AG04449 (cell line): ENCODE data around the gene FAM167B.

Experiments used
- CTCF ChIA-PET: fragments of 350-600 bp; formaldehyde crosslinking; extraction: SDS; loops from one replicate; lab custom pipeline; 2021; ENCODE audit warnings: antibody characterized with exemption; lab: Yijun Ruan, JAX
- POLR2A ChIA-PET: fragments of 400-600, 350-600 bp; formaldehyde crosslinking; extraction: SDS; loops from one replicate; lab custom pipeline; 2020; ENCODE audit warnings: antibody characterized with exemption, inconsistent platforms; lab: Yijun Ruan, JAX
- DNase-seq: peaks from one replicate; pipeline ENCODE4 v3.0.0-alpha.2; 2010; ENCODE audit warnings: low read depth, low spot score
- H3K4me3 ChIP-seq: 2 replicates; pipeline ENCODE4 v1.5.1; 2011; ENCODE audit warnings: low read depth, mild to moderate bottlenecking, control low read depth, low read length
- TF ChIP-seq, protein P1 (sequence below): IDR thresholded peaks from one replicate; pipeline ENCODE4 v1.5.1; 2011; ENCODE audit warnings: mild to moderate bottlenecking, moderate library complexity, low read length, control low read depth, inconsistent platforms; ENCODE audit not compliant: insufficient read depth; ENCODE audit errors: missing control alignments

FAM167B gene

GRCh38 chr1:32200226-32201010 lies 46.6 kb upstream of the FAM167B start, which contains the start of gene CCDC28B:
CCDC28B (plus strand) TSS chr1:32200595; CDS start chr1:32201936, 1,341 bp downstream.
- TF ChIP-seq, protein P1, sequence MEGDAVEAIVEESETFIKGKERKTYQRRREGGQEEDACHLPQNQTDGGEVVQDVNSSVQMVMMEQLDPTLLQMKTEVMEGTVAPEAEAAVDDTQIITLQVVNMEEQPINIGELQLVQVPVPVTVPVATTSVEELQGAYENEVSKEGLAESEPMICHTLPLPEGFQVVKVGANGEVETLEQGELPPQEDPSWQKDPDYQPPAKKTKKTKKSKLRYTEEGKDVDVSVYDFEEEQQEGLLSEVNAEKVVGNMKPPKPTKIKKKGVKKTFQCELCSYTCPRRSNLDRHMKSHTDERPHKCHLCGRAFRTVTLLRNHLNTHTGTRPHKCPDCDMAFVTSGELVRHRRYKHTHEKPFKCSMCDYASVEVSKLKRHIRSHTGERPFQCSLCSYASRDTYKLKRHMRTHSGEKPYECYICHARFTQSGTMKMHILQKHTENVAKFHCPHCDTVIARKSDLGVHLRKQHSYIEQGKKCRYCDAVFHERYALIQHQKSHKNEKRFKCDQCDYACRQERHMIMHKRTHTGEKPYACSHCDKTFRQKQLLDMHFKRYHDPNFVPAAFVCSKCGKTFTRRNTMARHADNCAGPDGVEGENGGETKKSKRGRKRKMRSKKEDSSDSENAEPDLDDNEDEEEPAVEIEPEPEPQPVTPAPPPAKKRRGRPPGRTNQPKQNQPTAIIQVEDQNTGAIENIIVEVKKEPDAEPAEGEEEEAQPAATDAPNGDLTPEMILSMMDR: no peak
- CTCF ChIA-PET: interaction anchor here (0.6 to 3.2 kb wide), 7 partner anchors 8 to 152 kb away, joined by 3 to 26 read pairs (median 3); no protein-coding TSS in a partner anchor
- peak within 1 kb of the TSS; percentile 78 for H3K4me3 ChIP-seq
- no peak for DNase-seq
- POLR2A ChIA-PET: interaction anchor here (0.6 to 2.7 kb wide), 13 partner anchors 11 to 194 kb away, joined by 3 to 18 read pairs (median 4); partner anchors contain the start of genes BSDC1, KPNA6, MARCKSL1 and TMEM39B

DNA sequence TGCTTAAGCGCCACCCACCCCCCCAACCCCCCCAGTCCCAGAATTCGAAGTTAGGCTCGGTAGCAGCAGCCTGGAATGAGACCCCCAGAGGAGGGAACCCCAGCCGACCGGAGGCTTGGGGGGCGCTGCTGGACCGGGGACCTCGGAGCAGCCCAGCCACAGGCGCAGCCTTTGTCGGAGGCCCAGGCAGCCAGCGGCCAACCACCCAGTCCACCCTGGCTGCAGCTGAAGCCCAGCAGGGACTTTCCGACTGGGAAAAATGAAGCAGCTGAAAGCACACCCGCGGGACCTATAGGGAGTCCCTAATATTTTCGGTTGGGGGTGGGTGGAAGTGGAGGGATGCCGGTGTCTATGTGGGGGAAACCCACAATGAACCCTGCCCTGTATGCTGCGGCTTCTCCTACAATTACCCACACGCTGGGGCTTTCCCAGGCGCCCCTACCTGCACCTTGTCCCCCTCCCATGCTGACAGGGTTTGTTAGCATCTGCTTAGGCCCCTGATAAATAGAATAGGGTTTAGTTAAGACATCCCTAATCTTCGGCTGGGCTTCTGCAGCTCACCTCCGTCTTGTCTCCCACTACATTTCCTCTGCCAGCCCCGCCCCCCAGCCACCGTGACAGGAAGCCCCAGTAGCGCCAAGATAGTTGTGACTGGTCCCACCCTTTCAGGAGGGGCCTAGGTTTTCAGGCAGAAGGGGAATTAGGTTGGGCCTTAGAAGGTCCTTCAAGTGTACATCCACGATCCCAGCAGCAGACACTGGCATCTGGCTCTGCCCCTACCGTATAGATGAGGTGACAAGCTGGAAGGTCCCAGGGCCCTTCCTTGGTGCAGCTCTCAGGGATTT lies 45.8 kb upstream of the FAM167B start:
- no peak for DNase-seq
- ChIA-PET CTCF (interaction anchor here (0.6 to 3.2 kb wide), 7 partner anchors 9 to 152 kb away, joined by 3 to 26 read pairs (median 3); no protein-coding TSS in a partner anchor), POLR2A (interaction anchor here (1.0 to 2.7 kb wide), 10 partner anchors 10 to 150 kb away, joined by 3 to 18 read pairs (median 4); partner anchors contain the start of genes KPNA6, MARCKSL1, TMEM39B and TXLNA)
- TF ChIP-seq, protein P1: peak; percentile 13
- peak overlapping the region; percentile 78 for H3K4me3 ChIP-seq

DNA sequence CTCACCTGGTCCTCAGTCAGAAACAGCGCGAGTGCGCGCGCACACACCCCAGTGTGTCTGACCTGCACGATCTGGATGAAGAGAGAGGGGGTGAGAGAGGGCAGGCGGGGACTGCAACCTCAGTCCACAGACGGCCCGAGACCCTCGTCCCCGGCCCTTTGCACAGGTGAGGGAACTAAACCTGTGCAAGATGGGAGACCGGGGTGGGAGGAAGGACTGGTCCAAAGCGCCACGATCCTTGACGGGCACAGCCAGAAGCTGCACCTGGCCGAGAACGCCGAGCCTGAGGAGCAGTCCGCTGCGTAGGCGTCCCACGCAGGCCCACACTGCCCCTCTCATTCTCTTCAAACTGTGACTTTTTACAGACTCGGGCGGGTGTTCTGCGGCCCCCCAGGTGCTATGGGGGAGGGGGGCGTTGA lies 42.1 kb upstream of the FAM167B start:
- TF ChIP-seq, protein P1: no peak
- peak overlapping the region; percentile 77 for H3K4me3 ChIP-seq
- ChIA-PET CTCF (interaction anchor here (5.2 kb wide), 1 partner anchor 11 kb away, joined by 54 read pairs; no protein-coding TSS in a partner anchor), POLR2A (interaction anchor here (0.6 to 1.5 kb wide), 4 partner anchors 11 to 170 kb away, joined by 3 to 7 read pairs (median 5); partner anchors contain the start of gene MARCKSL1)
- no peak for DNase-seq

DNA sequence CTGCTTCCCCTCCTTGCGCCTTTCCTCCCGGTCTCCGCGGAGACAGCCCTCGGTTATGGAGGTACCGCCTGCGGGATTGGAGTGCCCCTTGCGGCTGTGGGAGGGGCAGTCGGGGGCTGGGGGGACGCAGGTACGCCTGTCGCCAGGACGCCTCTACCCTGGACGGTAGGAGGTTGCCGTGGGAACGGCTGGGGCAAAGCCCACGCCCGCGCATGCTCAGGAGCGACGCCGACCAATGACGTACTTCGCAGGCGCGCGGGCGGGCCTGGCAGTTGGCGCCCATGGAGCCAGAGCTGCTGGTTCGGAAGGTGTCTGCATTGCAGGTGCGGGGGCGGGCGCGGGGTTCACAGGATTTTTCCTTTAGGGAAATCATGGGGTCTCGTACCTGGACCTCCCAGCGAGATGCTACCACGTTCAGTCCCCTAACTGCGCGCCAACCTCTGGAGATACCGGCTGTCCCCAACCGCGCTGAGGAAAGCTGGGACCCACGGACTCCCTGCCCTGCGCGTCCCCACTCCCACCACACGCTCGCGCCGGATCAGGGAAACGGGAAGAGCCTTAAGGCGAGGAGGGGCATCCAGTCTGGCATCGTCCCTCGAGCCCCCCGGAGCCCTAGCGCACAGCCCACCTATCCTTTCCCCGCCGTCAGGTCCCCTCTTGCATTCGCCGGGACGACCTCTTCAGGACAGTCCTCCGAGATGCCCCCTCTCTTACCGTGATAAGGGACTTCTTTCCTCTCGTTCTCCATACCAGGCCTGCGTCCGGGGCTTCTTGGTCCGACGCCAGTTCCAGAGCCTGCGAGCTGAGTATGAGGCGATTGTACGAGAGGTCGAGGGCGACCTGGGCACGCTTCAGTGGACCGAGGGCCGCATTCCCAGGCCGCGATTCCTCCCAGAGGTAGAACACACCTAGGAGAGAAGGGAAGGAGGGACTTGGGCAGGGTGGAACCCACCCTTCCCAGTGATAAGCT lies 41.3 kb upstream of the FAM167B start, which contains the start of gene IQCC:
IQCC (plus strand) TSS at position 271 of the 970 bp plus-strand sequence; CDS start at position 282, 11 bp downstream.
- peak within 1 kb of the TSS; percentile 77 for H3K4me3 ChIP-seq
- CTCF ChIA-PET: interaction anchor here (1.0 to 5.2 kb wide), 3 partner anchors 10 to 42 kb away, joined by 3 to 54 read pairs (median 6); no protein-coding TSS in a partner anchor
- POLR2A ChIA-PET: interaction anchor here (0.5 to 1.5 kb wide), 6 partner anchors 8 to 171 kb away, joined by 3 to 7 read pairs (median 4); partner anchors contain the start of gene MARCKSL1
- TF ChIP-seq, protein P1: no peak
- no peak for DNase-seq

- TF ChIP-seq, protein P1: no peak
- H3K4me3 ChIP-seq: no peak overlapping the region
- ChIA-PET CTCF (interaction anchor here (1.1 to 5.2 kb wide), 3 partner anchors 7 to 144 kb away, joined by 3 to 54 read pairs (median 6); no protein-coding TSS in a partner anchor), POLR2A (interaction anchor here (1.5 kb wide), 1 partner anchor 143 kb away, joined by 4 read pairs; no protein-coding TSS in a partner anchor)
- DNase-seq: no peak
Observed at GRCh38 chr1:32208469-32208868, 38.6 kb upstream of the FAM167B start.
